ENCODE measurements around the gene ALG11.

DNA sequence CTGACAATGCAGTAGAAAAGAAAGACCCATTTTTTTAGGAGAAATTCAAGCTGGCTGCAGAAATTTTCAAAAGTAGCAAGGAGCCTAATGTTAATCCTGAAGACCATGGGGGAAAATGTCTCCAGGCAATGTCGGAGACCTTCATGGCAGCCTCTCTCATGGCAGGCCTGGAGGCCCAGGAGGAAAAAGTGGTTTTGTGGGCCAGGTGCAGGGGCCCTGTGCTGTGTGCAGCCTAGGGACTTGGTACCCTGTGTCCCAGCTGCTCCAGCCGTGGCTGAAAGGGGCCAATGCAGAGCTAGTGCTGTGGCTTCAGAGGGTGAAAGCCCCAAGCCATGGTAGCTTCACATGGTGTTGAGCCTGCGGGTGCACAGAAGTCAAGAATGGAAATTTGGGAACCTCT, 4.1 kb downstream of the ALG11 start:
- no peak for TF ChIP-seq ZNF114 (CRISPR knock-in tag; IDR thresholded peaks at IDR 0.05)
- TF ChIP-seq, protein P1, sequence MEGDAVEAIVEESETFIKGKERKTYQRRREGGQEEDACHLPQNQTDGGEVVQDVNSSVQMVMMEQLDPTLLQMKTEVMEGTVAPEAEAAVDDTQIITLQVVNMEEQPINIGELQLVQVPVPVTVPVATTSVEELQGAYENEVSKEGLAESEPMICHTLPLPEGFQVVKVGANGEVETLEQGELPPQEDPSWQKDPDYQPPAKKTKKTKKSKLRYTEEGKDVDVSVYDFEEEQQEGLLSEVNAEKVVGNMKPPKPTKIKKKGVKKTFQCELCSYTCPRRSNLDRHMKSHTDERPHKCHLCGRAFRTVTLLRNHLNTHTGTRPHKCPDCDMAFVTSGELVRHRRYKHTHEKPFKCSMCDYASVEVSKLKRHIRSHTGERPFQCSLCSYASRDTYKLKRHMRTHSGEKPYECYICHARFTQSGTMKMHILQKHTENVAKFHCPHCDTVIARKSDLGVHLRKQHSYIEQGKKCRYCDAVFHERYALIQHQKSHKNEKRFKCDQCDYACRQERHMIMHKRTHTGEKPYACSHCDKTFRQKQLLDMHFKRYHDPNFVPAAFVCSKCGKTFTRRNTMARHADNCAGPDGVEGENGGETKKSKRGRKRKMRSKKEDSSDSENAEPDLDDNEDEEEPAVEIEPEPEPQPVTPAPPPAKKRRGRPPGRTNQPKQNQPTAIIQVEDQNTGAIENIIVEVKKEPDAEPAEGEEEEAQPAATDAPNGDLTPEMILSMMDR (conservative IDR thresholded peaks at IDR 0.05; ENCODE audit: low read depth in 2 of 2) = no peak
- no peak for TF ChIP-seq EZH2 (IDR thresholded peaks at IDR 0.05; ENCODE audit: low read depth, unreplicated experiment)
- no peak for TF ChIP-seq CREB1 (CRISPR knock-in tag; IDR thresholded peaks at IDR 0.05; ENCODE audit: low read depth)
- TF ChIP-seq JUNB (IDR thresholded peaks at IDR 0.05; ENCODE audit: unreplicated experiment) = no peak
- TF ChIP-seq POLR2AphosphoS5 (IDR thresholded peaks at IDR 0.05; ENCODE audit: low read depth) = no peak
- TF ChIP-seq, protein P2, sequence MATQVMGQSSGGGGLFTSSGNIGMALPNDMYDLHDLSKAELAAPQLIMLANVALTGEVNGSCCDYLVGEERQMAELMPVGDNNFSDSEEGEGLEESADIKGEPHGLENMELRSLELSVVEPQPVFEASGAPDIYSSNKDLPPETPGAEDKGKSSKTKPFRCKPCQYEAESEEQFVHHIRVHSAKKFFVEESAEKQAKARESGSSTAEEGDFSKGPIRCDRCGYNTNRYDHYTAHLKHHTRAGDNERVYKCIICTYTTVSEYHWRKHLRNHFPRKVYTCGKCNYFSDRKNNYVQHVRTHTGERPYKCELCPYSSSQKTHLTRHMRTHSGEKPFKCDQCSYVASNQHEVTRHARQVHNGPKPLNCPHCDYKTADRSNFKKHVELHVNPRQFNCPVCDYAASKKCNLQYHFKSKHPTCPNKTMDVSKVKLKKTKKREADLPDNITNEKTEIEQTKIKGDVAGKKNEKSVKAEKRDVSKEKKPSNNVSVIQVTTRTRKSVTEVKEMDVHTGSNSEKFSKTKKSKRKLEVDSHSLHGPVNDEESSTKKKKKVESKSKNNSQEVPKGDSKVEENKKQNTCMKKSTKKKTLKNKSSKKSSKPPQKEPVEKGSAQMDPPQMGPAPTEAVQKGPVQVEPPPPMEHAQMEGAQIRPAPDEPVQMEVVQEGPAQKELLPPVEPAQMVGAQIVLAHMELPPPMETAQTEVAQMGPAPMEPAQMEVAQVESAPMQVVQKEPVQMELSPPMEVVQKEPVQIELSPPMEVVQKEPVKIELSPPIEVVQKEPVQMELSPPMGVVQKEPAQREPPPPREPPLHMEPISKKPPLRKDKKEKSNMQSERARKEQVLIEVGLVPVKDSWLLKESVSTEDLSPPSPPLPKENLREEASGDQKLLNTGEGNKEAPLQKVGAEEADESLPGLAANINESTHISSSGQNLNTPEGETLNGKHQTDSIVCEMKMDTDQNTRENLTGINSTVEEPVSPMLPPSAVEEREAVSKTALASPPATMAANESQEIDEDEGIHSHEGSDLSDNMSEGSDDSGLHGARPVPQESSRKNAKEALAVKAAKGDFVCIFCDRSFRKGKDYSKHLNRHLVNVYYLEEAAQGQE (IDR thresholded peaks at IDR 0.05; ENCODE audit: unreplicated experiment) = no peak
- no peak for TF ChIP-seq EZH2phosphoT487 (IDR thresholded peaks at IDR 0.05; ENCODE audit: unreplicated experiment)
